Measurements from ENCODE around the gene PLA2G4D.

- TF ChIP-seq EZH2 (IDR thresholded peaks at IDR 0.05; ENCODE audit: borderline replicate concordance, low read depth, low read length, poor library complexity, severe bottlenecking) (no peak), CTCF (conservative IDR thresholded peaks at IDR 0.05; ENCODE audit: low read depth, low read length) (no peak)
Measured at GRCh38 chr15:42090370-42090769, 4.0 kb downstream of the PLA2G4D start.

All from A673 (cell line).